Measurements from ENCODE around the gene GPR78.

The GPR78 gene

GRCh38 chr4:8616831-8617230 is 36.6 kb downstream of the GPR78 start:
- H3F3A ChIP-seq (ENCODE audit: insufficient read depth, low read length), result no peaks in the 10 kb centered on the region
- H3K9me2 ChIP-seq (ENCODE audit: low read depth, low read length), result no peaks in the 10 kb centered on the region
- H3K27me3 ChIP-seq (ENCODE audit: insufficient read depth, low read length), result no peaks in the 10 kb centered on the region
- H3K4me3 ChIP-seq (ENCODE audit: low read depth, low read length, poor library complexity, severe bottlenecking), result no peak overlapping the region
- TF ChIP-seq CTCF (IDR thresholded peaks at IDR 0.05; ENCODE audit: low read length) (no peak), EZH2 (IDR thresholded peaks at IDR 0.05; ENCODE audit: borderline replicate concordance, low read length) (no peak)
- no peak overlapping the region for H3K4me2 ChIP-seq (ENCODE audit: low read length)
- no peaks in the 10 kb centered on the region for H3K36me3 ChIP-seq (ENCODE audit: insufficient read depth, low read length)
- H3K27ac ChIP-seq (ENCODE audit: low read depth, low read length, poor library complexity, severe bottlenecking), result no peak overlapping the region
- H4K20me1 ChIP-seq (ENCODE audit: insufficient read depth, low read length), result no peaks in the 10 kb centered on the region
- H3K9me3 ChIP-seq (ENCODE audit: low read length), result no peaks in the 10 kb centered on the region
- H3K4me1 ChIP-seq (ENCODE audit: insufficient read depth, low read length, severe bottlenecking), result no peaks in the 10 kb centered on the region
- no peaks in the 10 kb centered on the region for H3K79me2 ChIP-seq (ENCODE audit: insufficient read depth, low read length)
- no peak overlapping the region for H3K9ac ChIP-seq (ENCODE audit: low read length)
- H2AFZ ChIP-seq (ENCODE audit: low read length), result no peak overlapping the region

GRCh38 chr4:8617486-8618040 is 37.4 kb downstream of the GPR78 start:
- no peak for TF ChIP-seq EZH2 (IDR thresholded peaks at IDR 0.05; ENCODE audit: borderline replicate concordance, low read length)
- no peak for TF ChIP-seq CTCF (IDR thresholded peaks at IDR 0.05; ENCODE audit: low read length)
- Histone ChIP-seq H3F3A (ENCODE audit: insufficient read depth, low read length) (no peaks in the 10 kb centered on the region), H3K4me1 (ENCODE audit: insufficient read depth, low read length, severe bottlenecking) (no peaks in the 10 kb centered on the region), H3K27me3 (ENCODE audit: insufficient read depth, low read length) (no peaks in the 10 kb centered on the region), H3K4me3 (ENCODE audit: low read depth, low read length, poor library complexity, severe bottlenecking) (no peak overlapping the region), H3K9me2 (ENCODE audit: low read depth, low read length) (no peaks in the 10 kb centered on the region), H3K36me3 (ENCODE audit: insufficient read depth, low read length) (no peaks in the 10 kb centered on the region), H2AFZ (ENCODE audit: low read length) (no peak overlapping the region), H3K9me3 (ENCODE audit: low read length) (no peaks in the 10 kb centered on the region), H3K4me2 (ENCODE audit: low read length) (no peak overlapping the region), H3K79me2 (ENCODE audit: insufficient read depth, low read length) (no peaks in the 10 kb centered on the region), H3K9ac (ENCODE audit: low read length) (no peak overlapping the region), H3K27ac (ENCODE audit: low read depth, low read length, poor library complexity, severe bottlenecking) (no peak overlapping the region), H4K20me1 (ENCODE audit: insufficient read depth, low read length) (no peaks in the 10 kb centered on the region)

- Histone ChIP-seq H3K9me3 (ENCODE audit: low read length) (no peaks in the 10 kb centered on the region), H3K9me2 (ENCODE audit: low read depth, low read length) (no peaks in the 10 kb centered on the region), H3K79me2 (ENCODE audit: insufficient read depth, low read length) (no peaks in the 10 kb centered on the region), H4K20me1 (ENCODE audit: insufficient read depth, low read length) (no peaks in the 10 kb centered on the region), H3K4me3 (ENCODE audit: low read depth, low read length, poor library complexity, severe bottlenecking) (no peak overlapping the region), H3K36me3 (ENCODE audit: insufficient read depth, low read length) (no peaks in the 10 kb centered on the region), H3K4me2 (ENCODE audit: low read length) (no peak overlapping the region), H3F3A (ENCODE audit: insufficient read depth, low read length) (no peaks in the 10 kb centered on the region), H3K27ac (ENCODE audit: low read depth, low read length, poor library complexity, severe bottlenecking) (no peak overlapping the region), H3K27me3 (ENCODE audit: insufficient read depth, low read length) (no peaks in the 10 kb centered on the region), H3K4me1 (ENCODE audit: insufficient read depth, low read length, severe bottlenecking) (no peaks in the 10 kb centered on the region), H3K9ac (ENCODE audit: low read length) (no peak overlapping the region), H2AFZ (ENCODE audit: low read length) (no peak overlapping the region)
- no peak for TF ChIP-seq CTCF (IDR thresholded peaks at IDR 0.05; ENCODE audit: low read length)
- TF ChIP-seq EZH2 (IDR thresholded peaks at IDR 0.05; ENCODE audit: borderline replicate concordance, low read length), result no peak
These were observed 38.2 kb downstream of the GPR78 start for GRCh38 chr4:8618421-8618820.

Measured in OCI-LY1 (cell line).